Lower leg skin (tissue), 4 donors: Measurements from ENCODE around the gene ETNK2. TPM values are rescaled to one million over a fixed set of nuclear protein-coding genes. Genes with fewer than 3 reads are reported as not detected.
"Not testable (repeated sequence)": the region's sequence is repeated elsewhere in the genome, so short reads cannot be mapped to it uniquely, and the experiment has no call there.

Experiments used
- DNase-seq, 2 donors: peaks; one replicate each; pipeline ENCODE4 v3.0.0-alpha.2; 2019; ENCODE audit warnings: low spot score in 2 of 2
- H3K4me3 ChIP-seq: fragments of 200-600 bp; sonication (generic); 2 replicates; pipeline ENCODE4 v1.5.1; 2017; ENCODE audit warnings: mild to moderate bottlenecking, low read depth; ENCODE audit not compliant: poor library complexity, severe bottlenecking
- POLR2A ChIP-seq, 2 donors: fragments of 450-650 bp; IDR thresholded peaks; one replicate each; pipeline ENCODE4 v1.6.1; 2016 to 2017; ENCODE audit warnings: antibody characterized with exemption in 2 of 2, mild to moderate bottlenecking in 1 of 2, moderate library complexity in 1 of 2
- WGBS, 2 donors: methylation state at CpG; one replicate each; pipeline ENCODE4 v1.1.5; 2018; 5-methylcytosine and 5-hydroxymethylcytosine counted together
- intact Hi-C: fragments of 100-400 bp; cut with DNase I; formaldehyde crosslinking; loops from one replicate; pipeline ENCODE4 v1.15.0; 2023; ENCODE audit warnings: low total_unique reads
- total RNA-seq, 4 donors: library from RNA; depleted of rRNA; stranded (reverse); fragments of >200 nt; gene quantifications; one replicate each; pipeline ENCODE4 v1.1.0, GENCODE V29; 2016
- TF ChIP-seq, protein P1 (sequence below), 3 donors: fragments of 450-650 bp; IDR thresholded peaks; one replicate each; pipeline ENCODE4 v1.5.1; 2016; ENCODE audit warnings: antibody characterized with exemption in 3 of 3, mild to moderate bottlenecking in 3 of 3, moderate library complexity in 2 of 3

Gene ETNK2
- total RNA-seq, 4 donors from 2014 or later = 21.5 to 53.8 (median 42.6) TPM

GRCh38 chr1:204103431-204103741, 48.5 kb downstream of the ETNK2 start:
- DNase-seq = no peak
- TF ChIP-seq, protein P1, sequence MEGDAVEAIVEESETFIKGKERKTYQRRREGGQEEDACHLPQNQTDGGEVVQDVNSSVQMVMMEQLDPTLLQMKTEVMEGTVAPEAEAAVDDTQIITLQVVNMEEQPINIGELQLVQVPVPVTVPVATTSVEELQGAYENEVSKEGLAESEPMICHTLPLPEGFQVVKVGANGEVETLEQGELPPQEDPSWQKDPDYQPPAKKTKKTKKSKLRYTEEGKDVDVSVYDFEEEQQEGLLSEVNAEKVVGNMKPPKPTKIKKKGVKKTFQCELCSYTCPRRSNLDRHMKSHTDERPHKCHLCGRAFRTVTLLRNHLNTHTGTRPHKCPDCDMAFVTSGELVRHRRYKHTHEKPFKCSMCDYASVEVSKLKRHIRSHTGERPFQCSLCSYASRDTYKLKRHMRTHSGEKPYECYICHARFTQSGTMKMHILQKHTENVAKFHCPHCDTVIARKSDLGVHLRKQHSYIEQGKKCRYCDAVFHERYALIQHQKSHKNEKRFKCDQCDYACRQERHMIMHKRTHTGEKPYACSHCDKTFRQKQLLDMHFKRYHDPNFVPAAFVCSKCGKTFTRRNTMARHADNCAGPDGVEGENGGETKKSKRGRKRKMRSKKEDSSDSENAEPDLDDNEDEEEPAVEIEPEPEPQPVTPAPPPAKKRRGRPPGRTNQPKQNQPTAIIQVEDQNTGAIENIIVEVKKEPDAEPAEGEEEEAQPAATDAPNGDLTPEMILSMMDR (IDR thresholded peaks at IDR 0.05) = no peak
- intact Hi-C loops = no loop called here
- H3K4me3 ChIP-seq = no peak overlapping the region
- 60 to 76% methylated on average over 2 of the region's 2 CpGs for WGBS, 2 donors

DNA sequence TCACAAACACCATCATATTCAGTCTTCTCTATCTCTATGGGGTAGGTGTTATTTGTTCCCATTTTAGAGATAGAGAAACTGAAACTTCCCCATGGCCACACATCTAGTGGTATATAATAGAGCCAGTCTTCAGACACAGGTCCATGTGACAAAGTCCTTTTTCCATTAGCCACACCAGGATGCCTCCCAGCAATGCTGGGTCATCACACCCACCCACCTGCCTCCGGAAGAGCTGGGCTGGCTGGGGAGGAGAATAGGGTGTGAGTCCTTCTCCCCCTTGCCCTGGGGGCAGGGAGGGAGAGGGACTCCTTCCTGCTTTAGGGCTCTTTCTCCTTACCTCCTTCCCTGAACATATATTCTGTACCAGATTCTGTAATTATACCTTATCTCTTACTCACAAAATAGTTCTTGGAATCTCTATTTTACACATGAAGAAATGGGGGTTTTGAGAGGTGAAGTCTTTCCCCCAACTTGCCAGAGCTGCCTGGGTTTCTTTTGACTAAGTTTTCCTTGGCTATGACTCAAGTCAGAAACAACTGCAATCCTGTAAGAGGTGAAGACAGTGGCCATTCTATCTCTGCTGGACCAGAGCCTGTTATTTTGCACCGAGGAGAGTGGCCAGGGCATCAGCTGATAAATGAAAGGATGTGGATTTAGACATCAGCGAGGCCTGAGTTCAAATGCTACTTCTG, 49.0 kb downstream of the ETNK2 start:
- TF ChIP-seq, protein P1 (IDR thresholded peaks at IDR 0.05) = no peak
- no peak for TF ChIP-seq POLR2A (IDR thresholded peaks at IDR 0.05)
- 44 to 52% methylated on average over 3 of the region's 3 CpGs for WGBS, 2 donors
- intact Hi-C loops = no loop called here
- no peak overlapping the region for H3K4me3 ChIP-seq
- no peak for DNase-seq

- intact Hi-C loops = no loop called here
- DNase-seq = no peak
- TF ChIP-seq, protein P1 (IDR thresholded peaks at IDR 0.05) = no peak
- TF ChIP-seq POLR2A (IDR thresholded peaks at IDR 0.05) = no peak
- H3K4me3 ChIP-seq = no peak overlapping the region
- 62 to 67% methylated on average over 13 of the region's 13 CpGs for WGBS, 2 donors
Measured at GRCh38 chr1:204102029-204102611, 49.7 kb downstream of the ETNK2 start.

GRCh38 chr1:204099754-204100153, 52.1 kb downstream of the ETNK2 start:
- intact Hi-C loops, DNase-seq, H3K4me3 ChIP-seq: not testable (repeated sequence)
- 77 to 85% methylated on average over 2 of the region's 2 CpGs for WGBS, 2 donors

DNA sequence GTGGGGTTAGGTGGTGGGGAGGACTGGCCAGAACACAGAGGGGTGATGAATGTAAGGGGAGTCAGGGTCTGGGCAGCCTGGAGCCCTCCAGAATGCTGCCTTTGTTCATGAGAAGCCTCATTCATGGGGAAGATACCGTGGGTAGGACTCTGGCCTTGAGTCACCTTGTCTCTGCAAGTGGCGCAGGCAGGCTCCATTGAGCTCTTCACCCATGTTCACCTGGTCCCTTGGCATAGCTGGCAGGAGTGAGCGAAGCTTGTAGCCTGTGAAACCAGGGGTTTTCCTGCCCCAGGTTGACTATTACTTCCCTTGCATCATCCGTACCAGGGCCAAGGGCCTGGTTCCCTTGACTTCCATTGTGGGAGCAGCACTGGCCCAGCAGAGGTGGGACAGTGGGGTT, 53.2 kb downstream of the ETNK2 start:
- TF ChIP-seq POLR2A (IDR thresholded peaks at IDR 0.05) = no peak
- TF ChIP-seq, protein P1 (IDR thresholded peaks at IDR 0.05) = no peak
- DNase-seq = no peak
- no peak overlapping the region for H3K4me3 ChIP-seq
- 87 to 92% methylated on average over 4 of the region's 4 CpGs for WGBS, 2 donors
- intact Hi-C loops = no loop called here

DNA sequence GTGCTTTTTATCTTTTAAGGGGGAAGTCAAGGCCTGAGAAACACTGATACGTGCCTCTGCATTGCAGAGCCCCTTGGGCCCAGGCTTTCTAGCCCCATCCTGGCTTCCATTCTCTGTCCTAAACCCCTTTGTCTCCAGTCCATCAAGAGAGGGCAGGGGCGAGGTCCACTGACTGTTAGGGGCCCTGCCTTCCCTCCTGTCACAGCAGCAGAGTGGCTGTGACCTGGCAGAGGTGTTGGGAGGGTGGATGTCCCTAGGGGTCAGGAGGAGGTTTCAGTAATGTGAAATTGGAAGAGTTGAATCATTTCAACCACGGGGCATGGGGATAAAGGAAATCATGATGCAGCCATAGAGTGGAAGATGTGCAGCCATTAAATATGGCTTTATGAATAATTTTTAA, 54.9 kb downstream of the ETNK2 start:
- H3K4me3 ChIP-seq = no peak overlapping the region
- intact Hi-C loops = no loop called here
- TF ChIP-seq POLR2A (IDR thresholded peaks at IDR 0.05) = no peak
- TF ChIP-seq, protein P1 (IDR thresholded peaks at IDR 0.05) = no peak
- WGBS, 2 donors = 59 to 70% methylated on average over 3 of the region's 3 CpGs
- no peak for DNase-seq
